NB4 (cell line): ENCODE measurements around the gene PSMB2.

Experiments used
- DNase-seq: peaks from one replicate; pipeline ENCODE4 v3.0.0; 2010; ENCODE audit warnings: low read depth
- H3K4me3 ChIP-seq: one replicate; pipeline ENCODE4 v1.5.1; 2011; ENCODE audit warnings: mild to moderate bottlenecking, low read depth, low read length, moderate library complexity
- CTCF ChIP-seq: IDR thresholded peaks from one replicate; pipeline ENCODE4 v1.5.1; 2012; ENCODE audit warnings: low read depth, low read length
- MYC ChIP-seq: IDR thresholded peaks from 2 replicates; pipeline ENCODE4 v1.6.1; 2011; ENCODE audit warnings: low read depth, low read length
- POLR2A ChIP-seq: IDR thresholded peaks from 2 replicates; pipeline ENCODE4 v1.6.1; 2011; ENCODE audit warnings: mild to moderate bottlenecking; ENCODE audit not compliant: insufficient read length; ENCODE audit errors: extremely low read depth
- TF ChIP-seq, protein P1 (sequence below): IDR thresholded peaks from 2 replicates; pipeline ENCODE4 v1.6.1; 2011; ENCODE audit warnings: low read depth, low read length

Gene PSMB2

DNA sequence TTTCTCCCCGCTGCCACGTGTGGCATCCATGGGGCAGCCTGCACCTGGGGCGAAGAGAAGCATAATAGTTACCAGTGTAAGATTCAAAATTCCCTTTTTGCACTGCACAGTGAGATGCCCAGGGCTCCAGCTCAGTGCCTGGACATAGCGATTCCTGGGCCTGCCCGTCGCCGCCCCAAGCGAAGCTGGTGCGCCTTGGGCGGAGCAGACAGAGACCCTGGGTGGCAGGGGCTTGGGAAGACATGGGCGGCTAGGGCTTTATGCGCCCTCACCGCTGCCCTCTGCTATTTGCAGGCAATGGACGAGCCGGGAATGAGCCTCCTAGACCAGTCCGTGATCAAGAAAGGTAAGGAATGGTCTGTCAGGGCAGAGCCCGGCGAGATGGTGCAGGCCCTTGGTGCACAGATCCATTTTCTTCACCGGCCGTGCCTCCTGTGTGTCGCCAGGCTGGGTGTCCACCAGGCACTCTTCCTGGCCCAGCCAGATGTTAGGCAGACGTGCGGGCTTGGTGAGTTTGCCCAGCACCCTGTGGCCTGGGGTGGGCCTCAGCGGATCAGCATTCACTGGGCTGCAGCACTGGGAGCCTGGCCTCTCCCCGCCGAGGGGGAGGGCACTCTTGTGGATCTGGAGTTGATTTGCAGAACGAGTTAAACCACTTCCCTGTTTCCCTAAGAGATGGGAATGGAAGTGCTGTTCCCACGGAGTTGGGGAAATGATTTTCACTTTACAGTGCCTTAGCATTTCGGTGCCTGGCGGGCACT, 66.5 kb downstream of the PSMB2 start:
- no peak for DNase-seq
- H3K4me3 ChIP-seq: no peak overlapping the region
- TF ChIP-seq, protein P1, sequence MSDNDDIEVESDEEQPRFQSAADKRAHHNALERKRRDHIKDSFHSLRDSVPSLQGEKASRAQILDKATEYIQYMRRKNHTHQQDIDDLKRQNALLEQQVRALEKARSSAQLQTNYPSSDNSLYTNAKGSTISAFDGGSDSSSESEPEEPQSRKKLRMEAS: no peak
- TF ChIP-seq POLR2A (no peak), CTCF (no peak), MYC (no peak)

DNA sequence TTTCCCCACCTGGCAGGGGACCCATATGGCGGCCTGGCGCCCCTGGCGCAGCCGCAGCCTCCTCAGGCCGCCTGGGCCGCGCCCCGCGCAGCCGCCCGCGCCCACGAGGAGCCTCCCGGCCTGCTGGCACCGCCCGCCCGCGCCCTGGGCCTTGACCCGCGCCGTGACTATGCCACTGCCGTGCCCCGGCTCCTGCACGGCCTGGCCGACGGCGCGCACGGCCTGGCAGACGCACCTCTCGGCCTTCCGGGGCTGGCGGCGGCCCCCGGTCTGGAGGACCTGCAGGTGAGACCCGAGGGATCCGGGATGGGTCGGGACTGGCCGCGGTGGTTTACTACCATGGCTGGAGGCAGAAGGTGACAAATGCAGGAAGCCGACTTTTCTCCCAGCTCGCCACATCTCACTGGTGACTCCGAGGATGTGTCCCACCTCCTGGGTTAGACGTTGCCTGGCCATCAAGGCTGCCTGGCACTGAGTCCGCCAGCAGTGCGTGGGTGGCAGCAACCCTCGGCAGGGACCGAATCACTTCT, 67.1 kb downstream of the PSMB2 start:
- H3K4me3 ChIP-seq: no peak overlapping the region
- no peak for DNase-seq
- TF ChIP-seq, protein P1: no peak
- TF ChIP-seq POLR2A (no peak), CTCF (no peak), MYC (no peak)

DNA sequence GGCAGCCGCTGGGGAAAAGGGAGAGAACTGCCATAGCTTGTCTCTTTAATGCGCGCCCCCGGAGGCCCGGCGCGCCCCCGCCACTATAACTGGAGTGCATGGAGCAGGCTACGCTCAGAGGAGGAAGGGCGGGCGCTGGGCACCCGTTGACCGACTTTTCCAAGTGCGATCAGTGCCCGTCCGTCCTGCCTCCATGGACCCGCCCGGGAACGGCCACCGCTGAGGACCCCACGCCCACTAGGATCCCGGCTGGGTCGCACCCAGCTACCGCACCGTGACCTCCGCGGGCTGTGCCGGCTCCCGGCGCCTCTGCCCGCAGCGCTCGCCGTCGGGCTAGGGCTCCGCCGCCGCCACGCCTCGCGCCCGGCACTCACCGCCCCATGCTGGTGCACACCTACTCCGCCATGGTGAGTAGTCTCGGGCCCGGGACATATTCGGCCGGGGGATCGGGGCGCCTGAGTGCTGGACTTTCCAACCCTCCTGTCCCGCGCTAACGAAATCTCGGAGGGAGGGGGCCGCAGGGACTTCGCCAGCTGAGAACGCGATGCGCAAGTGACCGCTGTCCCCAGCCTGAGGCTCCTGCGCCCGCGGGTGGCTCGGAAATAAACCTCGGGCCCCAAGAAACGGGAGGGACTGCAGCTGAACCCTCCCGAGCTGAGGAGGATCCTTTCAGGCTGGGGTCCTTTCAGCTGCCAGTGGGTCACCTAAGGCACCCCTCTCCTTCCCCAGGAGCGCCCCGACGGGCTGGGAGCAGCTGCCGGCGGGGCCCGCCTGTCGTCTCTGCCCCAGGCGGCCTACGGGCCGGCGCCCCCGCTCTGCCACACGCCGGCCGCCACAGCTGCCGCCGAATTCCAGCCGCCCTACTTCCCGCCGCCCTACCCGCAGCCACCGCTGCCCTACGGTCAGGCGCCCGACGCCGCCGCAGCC, 67.9 kb downstream of the PSMB2 start, which contains the start of gene TFAP2E:
TFAP2E (plus strand) TSS at position 117 of the 927 bp plus-strand sequence; CDS start at position 381, 264 bp downstream.
- H3K4me3 ChIP-seq: no peak within 1 kb of the TSS
- TF ChIP-seq, protein P1: no peak
- TF ChIP-seq POLR2A: no peak
- no peak for TF ChIP-seq CTCF
- TF ChIP-seq MYC: no peak
- DNase-seq: no peak

DNA sequence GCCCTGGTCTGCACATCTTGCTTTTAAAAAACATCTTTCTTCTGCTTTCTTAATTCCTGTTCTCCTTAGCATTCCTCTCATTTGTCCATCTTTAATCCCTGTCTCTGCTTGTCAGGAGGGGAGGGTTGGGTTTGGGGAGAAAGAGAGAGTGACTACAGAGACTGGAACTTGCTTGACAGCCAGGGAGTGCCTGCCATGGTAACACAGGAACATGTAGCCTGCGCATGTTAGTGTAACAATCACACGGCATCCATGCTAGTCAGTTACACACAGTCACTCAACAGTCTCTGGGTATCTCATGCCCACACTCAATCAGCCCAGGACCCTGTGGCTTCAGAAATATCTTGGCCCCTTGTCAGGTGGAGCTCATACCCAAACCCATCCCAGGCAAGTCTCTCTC, 69.0 kb downstream of the PSMB2 start:
- H3K4me3 ChIP-seq: no peak overlapping the region
- no peak for TF ChIP-seq MYC
- TF ChIP-seq POLR2A: no peak
- no peak for TF ChIP-seq CTCF
- TF ChIP-seq, protein P1: no peak
- DNase-seq: no peak

DNA sequence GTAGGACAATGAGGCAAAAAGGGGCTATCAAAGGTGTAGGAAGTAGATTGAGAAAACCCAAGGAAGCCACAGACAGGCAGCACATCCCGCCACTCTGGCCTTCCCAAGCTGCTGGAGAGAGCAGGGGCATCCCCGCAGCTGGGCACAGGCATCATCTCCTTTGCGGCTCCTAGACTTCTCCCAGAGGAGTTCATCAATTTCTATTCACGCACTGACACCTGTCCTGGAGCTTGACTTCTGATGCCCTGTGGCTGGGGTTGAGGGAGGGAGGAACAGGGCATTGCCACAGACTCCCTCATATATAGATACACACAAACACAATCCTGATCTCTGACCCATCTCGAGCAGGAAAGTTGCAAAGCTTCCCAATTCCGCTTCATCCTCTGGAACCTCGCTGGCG, 70.1 kb downstream of the PSMB2 start:
- no peak for DNase-seq
- H3K4me3 ChIP-seq: no peak overlapping the region
- TF ChIP-seq, protein P1: no peak
- no peak for TF ChIP-seq POLR2A
- TF ChIP-seq CTCF: no peak
